Measurements from ENCODE around the gene SRSF7. TPM values are rescaled to one million over a fixed set of nuclear protein-coding genes. Genes with fewer than 3 reads are reported as not detected.
"Not testable (repeated sequence)": the region's sequence is repeated elsewhere in the genome, so short reads cannot be mapped to it uniquely, and the experiment has no call there.

The SRSF7 gene
- total and polyA plus RNA-seq, 4 donors, result 115 to 162 (median 134) TPM

DNA sequence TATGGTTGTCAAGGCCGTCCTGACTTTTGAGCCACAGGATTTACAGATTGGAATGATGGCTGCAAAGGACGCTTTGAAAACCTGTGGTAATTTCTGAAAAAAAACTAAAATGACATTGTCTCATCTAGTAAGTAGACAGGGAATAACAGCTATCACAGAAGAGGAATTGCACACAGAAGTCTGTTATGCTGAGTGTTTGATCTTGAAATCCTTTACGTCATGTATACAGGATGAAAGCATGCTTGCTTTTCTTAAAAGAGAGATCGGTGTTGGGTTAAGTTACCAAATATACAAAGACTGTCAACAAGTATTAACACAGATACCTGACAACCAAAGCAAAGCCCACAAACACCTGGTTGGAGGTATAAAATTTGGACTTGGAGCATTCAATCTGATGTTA lies 12.6 kb upstream of the SRSF7 start:
- Histone ChIP-seq H3K9me3 (ENCODE audit: control insufficient read depth, insufficient read depth, low read length) (no peaks in the 10 kb centered on the region), H3K36me3 (ENCODE audit: control insufficient read depth, insufficient read depth, low read length) (no peaks in the 10 kb centered on the region), H3K27ac (ENCODE audit: low read depth, low read length) (no peak overlapping the region), H3K4me1 (ENCODE audit: control insufficient read depth, insufficient read depth, low read length) (no peaks in the 10 kb centered on the region), H3K4me3 (ENCODE audit: low read depth, low read length) (no peak overlapping the region), H3K27me3 (ENCODE audit: control insufficient read depth, insufficient read depth, low read length) (no peaks in the 10 kb centered on the region)
- DNase-seq (ENCODE audit: low read depth in 4 of 6, low spot score in 6 of 6), result no peak
- no CpG with 5 or more reads among the region's 4 CpGs for WGBS (ENCODE audit: insufficient coverage)

DNA sequence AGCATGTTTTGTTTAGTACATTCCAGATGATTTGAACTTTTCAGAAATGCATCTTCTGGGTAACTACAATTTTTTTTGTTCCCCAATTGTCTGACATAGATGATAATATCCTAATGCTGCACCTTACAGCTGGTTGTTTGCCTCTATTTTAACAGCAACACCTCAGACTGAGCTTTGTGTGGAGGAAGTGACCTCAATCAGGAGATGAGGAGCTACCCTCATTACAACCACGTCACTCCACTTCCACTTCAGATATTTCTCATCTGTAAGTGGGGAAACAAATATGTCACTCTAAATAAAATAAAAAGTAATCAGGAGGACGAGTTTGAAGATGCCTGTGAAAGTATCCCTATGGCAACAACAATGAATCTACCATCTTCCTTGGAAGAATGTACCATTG lies 12.1 kb upstream of the SRSF7 start:
- Histone ChIP-seq H3K27ac (ENCODE audit: low read depth, low read length) (no peak overlapping the region), H3K36me3 (ENCODE audit: control insufficient read depth, insufficient read depth, low read length) (no peaks in the 10 kb centered on the region), H3K4me3 (ENCODE audit: low read depth, low read length) (no peak overlapping the region), H3K9me3 (ENCODE audit: control insufficient read depth, insufficient read depth, low read length) (no peaks in the 10 kb centered on the region), H3K27me3 (ENCODE audit: control insufficient read depth, insufficient read depth, low read length) (no peaks in the 10 kb centered on the region), H3K4me1 (ENCODE audit: control insufficient read depth, insufficient read depth, low read length) (no peaks in the 10 kb centered on the region)
- no CpG with 5 or more reads among the region's 2 CpGs for WGBS (ENCODE audit: insufficient coverage)
- DNase-seq (ENCODE audit: low read depth in 4 of 6, low spot score in 6 of 6), result no peak

DNA sequence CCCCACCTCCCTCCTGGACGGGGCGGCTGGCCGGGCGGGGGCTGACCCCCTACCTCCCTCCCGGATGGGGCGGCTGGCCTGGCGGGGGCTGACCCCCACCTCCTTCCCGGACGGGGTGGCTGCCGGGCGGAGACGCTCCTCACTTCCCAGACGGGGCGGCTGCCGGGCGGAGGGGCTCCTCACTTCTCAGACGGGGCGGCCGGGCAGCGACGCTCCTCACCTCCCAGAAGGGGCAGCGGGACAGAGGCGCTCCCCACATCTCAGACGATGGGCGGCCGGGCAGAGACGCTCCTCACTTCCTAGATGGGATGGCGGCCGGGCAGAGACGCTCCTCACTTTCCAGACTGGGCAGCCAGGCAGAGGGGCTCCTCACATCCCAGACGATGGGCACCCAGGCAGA lies 4.7 kb upstream of the SRSF7 start:
- 97% methylated on average over 7 of the region's 31 CpGs for WGBS (ENCODE audit: insufficient coverage)
- not testable (repeated sequence) for DNase-seq (ENCODE audit: low read depth in 4 of 6, low spot score in 6 of 6); H3K4me1 ChIP-seq (ENCODE audit: control insufficient read depth, insufficient read depth, low read length); H3K36me3 ChIP-seq (ENCODE audit: control insufficient read depth, insufficient read depth, low read length); H3K4me3 ChIP-seq (ENCODE audit: low read depth, low read length); H3K27me3 ChIP-seq (ENCODE audit: control insufficient read depth, insufficient read depth, low read length); H3K9me3 ChIP-seq (ENCODE audit: control insufficient read depth, insufficient read depth, low read length); H3K27ac ChIP-seq (ENCODE audit: low read depth, low read length)

DNA sequence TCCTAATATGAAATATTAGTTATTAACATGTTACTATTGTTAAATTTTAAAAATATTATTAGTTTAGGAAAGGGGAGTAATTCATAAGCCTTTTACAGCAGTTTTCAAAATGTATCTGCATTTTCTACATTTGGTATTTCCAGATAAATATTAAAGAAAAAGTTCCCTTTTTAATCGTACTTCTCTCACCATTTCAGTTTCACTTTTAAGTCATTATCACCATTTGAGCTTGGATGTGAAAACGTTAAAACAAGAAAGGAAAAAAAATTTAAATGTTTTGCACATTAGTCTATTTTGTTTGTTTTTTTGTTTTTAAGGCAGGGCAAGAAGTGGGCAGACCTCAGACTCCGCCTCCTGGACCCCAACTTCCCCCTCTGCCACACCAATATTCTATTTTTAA lies 3.3 kb upstream of the SRSF7 start:
- H3K36me3 ChIP-seq (ENCODE audit: control insufficient read depth, insufficient read depth, low read length), result no peaks in the 10 kb centered on the region
- H3K9me3 ChIP-seq (ENCODE audit: control insufficient read depth, insufficient read depth, low read length), result no peaks in the 10 kb centered on the region
- no CpG with 5 or more reads among the region's 3 CpGs for WGBS (ENCODE audit: insufficient coverage)
- peak overlapping the region; percentile 21 for H3K27ac ChIP-seq (ENCODE audit: low read depth, low read length)
- H3K27me3 ChIP-seq (ENCODE audit: control insufficient read depth, insufficient read depth, low read length), result no peaks in the 10 kb centered on the region
- DNase-seq (ENCODE audit: low read depth in 4 of 6, low spot score in 6 of 6), result no peak
- H3K4me3 ChIP-seq (ENCODE audit: low read depth, low read length), result no peak overlapping the region
- peaks cover 5% of the 10 kb centered on the region for H3K4me1 ChIP-seq (ENCODE audit: control insufficient read depth, insufficient read depth, low read length)

GRCh38 chr2:38754049-38754448 lies 2.9 kb upstream of the SRSF7 start:
- no peak for DNase-seq (ENCODE audit: low read depth in 4 of 6, low spot score in 6 of 6)
- H3K4me3 ChIP-seq (ENCODE audit: low read depth, low read length), result no peak overlapping the region
- H3K36me3 ChIP-seq (ENCODE audit: control insufficient read depth, insufficient read depth, low read length), result no peaks in the 10 kb centered on the region
- H3K27ac ChIP-seq (ENCODE audit: low read depth, low read length), result peak overlapping the region; percentile 35
- no peaks in the 10 kb centered on the region for H3K27me3 ChIP-seq (ENCODE audit: control insufficient read depth, insufficient read depth, low read length)
- H3K9me3 ChIP-seq (ENCODE audit: control insufficient read depth, insufficient read depth, low read length), result no peaks in the 10 kb centered on the region
- H3K4me1 ChIP-seq (ENCODE audit: control insufficient read depth, insufficient read depth, low read length), result peaks cover 5% of the 10 kb centered on the region

GRCh38 chr2:38751596-38752410 lies 642 bp upstream of the SRSF7 start:
- Histone ChIP-seq H3K4me1 (ENCODE audit: control insufficient read depth, insufficient read depth, low read length) (peaks cover 9% of the 10 kb centered on the region), H3K36me3 (ENCODE audit: control insufficient read depth, insufficient read depth, low read length) (peaks cover 10% of the 10 kb centered on the region), H3K4me3 (ENCODE audit: low read depth, low read length) (peak overlapping the region; percentile 98), H3K9me3 (ENCODE audit: control insufficient read depth, insufficient read depth, low read length) (no peaks in the 10 kb centered on the region), H3K27ac (ENCODE audit: low read depth, low read length) (peak overlapping the region; percentile 100), H3K27me3 (ENCODE audit: control insufficient read depth, insufficient read depth, low read length) (no peaks in the 10 kb centered on the region)
- peak in 2 of 6 donors; percentile 9 to 14 for DNase-seq (ENCODE audit: low read depth in 4 of 6, low spot score in 6 of 6)
- 3% methylated on average over 12 of the region's 18 CpGs for WGBS (ENCODE audit: insufficient coverage)

- Histone ChIP-seq H3K9me3 (ENCODE audit: control insufficient read depth, insufficient read depth, low read length) (no peaks in the 10 kb centered on the region), H3K27me3 (ENCODE audit: control insufficient read depth, insufficient read depth, low read length) (no peaks in the 10 kb centered on the region), H3K36me3 (ENCODE audit: control insufficient read depth, insufficient read depth, low read length) (peaks cover 19% of the 10 kb centered on the region), H3K27ac (ENCODE audit: low read depth, low read length) (peak overlapping the region; percentile 100), H3K4me1 (ENCODE audit: control insufficient read depth, insufficient read depth, low read length) (peaks cover 9% of the 10 kb centered on the region), H3K4me3 (ENCODE audit: low read depth, low read length) (peak overlapping the region; percentile 98)
- 0% methylated on average over 59 of the region's 59 CpGs for whole genome bisulfite sequencing (ENCODE audit: insufficient coverage)
- DNase-seq (ENCODE audit: low read depth in 4 of 6, low spot score in 6 of 6), result peak in 1 of 6 donors; percentile 11
Measured at GRCh38 chr2:38750011-38750890, 910 bp downstream of the SRSF7 start.

DNA sequence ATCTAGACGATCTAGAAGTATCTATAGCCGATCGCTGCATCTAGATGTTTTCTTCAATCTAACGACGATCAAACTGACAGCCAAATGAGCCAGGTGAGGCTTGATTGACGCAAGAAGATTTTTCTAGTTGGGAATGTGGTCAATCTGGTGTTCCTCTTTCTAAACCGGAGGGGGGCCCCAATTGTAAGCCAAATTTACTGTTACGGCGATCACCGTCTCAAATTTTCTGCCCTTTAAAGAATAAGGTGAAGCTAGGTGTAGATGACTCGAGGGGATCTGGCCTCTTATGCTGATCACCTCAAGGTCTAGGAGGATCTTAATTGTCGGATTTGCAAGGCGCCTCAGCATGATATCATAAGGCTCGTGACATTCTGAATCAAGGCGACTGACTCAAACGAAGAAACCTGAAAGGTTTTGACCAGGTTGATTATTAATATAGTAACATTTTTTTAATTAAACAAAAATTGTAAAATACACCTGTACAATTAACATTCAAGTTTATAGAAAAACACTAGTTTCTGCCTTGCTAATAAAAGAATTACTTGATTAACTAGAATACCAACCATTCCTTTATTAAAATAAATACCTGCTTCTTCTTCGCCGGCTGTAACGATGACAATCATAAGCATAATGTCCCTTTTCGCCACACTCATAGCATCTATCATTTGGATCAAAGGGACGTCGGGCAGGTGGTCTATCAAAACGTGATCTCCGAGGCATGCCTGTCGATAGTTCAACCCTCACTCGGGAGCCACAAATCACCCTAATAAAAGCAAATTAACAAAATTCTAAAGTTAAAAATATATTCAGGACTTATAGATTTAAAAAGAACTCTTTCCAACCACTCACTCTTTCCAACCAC lies 2.0 kb downstream of the SRSF7 start:
- no peaks in the 10 kb centered on the region for H3K27me3 ChIP-seq (ENCODE audit: control insufficient read depth, insufficient read depth, low read length)
- peaks cover 9% of the 10 kb centered on the region for H3K4me1 ChIP-seq (ENCODE audit: control insufficient read depth, insufficient read depth, low read length)
- H3K9me3 ChIP-seq (ENCODE audit: control insufficient read depth, insufficient read depth, low read length), result no peaks in the 10 kb centered on the region
- peak overlapping the region; percentile 98 for H3K4me3 ChIP-seq (ENCODE audit: low read depth, low read length)
- DNase-seq (ENCODE audit: low read depth in 4 of 6, low spot score in 6 of 6), result no peak
- WGBS (ENCODE audit: insufficient coverage), result 70% methylated on average over 15 of the region's 26 CpGs
- no peak overlapping the region for H3K27ac ChIP-seq (ENCODE audit: low read depth, low read length)
- peaks cover 22% of the 10 kb centered on the region for H3K36me3 ChIP-seq (ENCODE audit: control insufficient read depth, insufficient read depth, low read length)

GRCh38 chr2:38748391-38748790 lies 2.8 kb downstream of the SRSF7 start:
- WGBS (ENCODE audit: insufficient coverage), result 96% methylated on average over 4 of the region's 9 CpGs
- Histone ChIP-seq H3K27me3 (ENCODE audit: control insufficient read depth, insufficient read depth, low read length) (no peaks in the 10 kb centered on the region), H3K9me3 (ENCODE audit: control insufficient read depth, insufficient read depth, low read length) (no peaks in the 10 kb centered on the region), H3K4me1 (ENCODE audit: control insufficient read depth, insufficient read depth, low read length) (peaks cover 9% of the 10 kb centered on the region), H3K27ac (ENCODE audit: low read depth, low read length) (no peak overlapping the region), H3K36me3 (ENCODE audit: control insufficient read depth, insufficient read depth, low read length) (peaks cover 22% of the 10 kb centered on the region), H3K4me3 (ENCODE audit: low read depth, low read length) (no peak overlapping the region)
- no peak for DNase-seq (ENCODE audit: low read depth in 4 of 6, low spot score in 6 of 6)
